PFSK-1 (cell line): Measurements from ENCODE around the gene MIX23.

ENCODE experiments used
- POLR2AphosphoS5 ChIP-seq: IDR thresholded peaks from 2 replicates; pipeline ENCODE4 v1.6.1; 2012; ENCODE audit warnings: low read depth, mild to moderate bottlenecking, control low read depth, low read length, moderate library complexity
- SIN3A ChIP-seq: IDR thresholded peaks from 2 replicates; pipeline ENCODE4 v1.6.1; 2012; ENCODE audit warnings: mild to moderate bottlenecking, low read length, moderate library complexity, borderline replicate concordance; ENCODE audit not compliant: insufficient read depth
- TAF1 ChIP-seq: IDR thresholded peaks from 2 replicates; pipeline ENCODE4 v1.6.1; 2012; ENCODE audit warnings: low read length, control low read depth, borderline replicate concordance; ENCODE audit not compliant: insufficient read depth

GRCh38 chr3:122356402-122356801 is 26.6 kb downstream of the MIX23 start:
- no peak for TF ChIP-seq POLR2AphosphoS5
- no peak for TF ChIP-seq TAF1
- no peak for TF ChIP-seq SIN3A
